Stimulated activated CD8-positive, alpha-beta memory T cell treated with anti-CD3 and anti-CD28 coated beads, Interleukin-15, amount 100 ng/mL, for 4 hours (primary cell): ENCODE results near the gene SMPDL3A.

Source experiments
- DNase-seq, 2 donors: peaks; one replicate each; pipeline ENCODE4 v3.0.0-alpha.2; 2020; ENCODE audit warnings: low read depth in 2 of 2

Gene SMPDL3A

DNA sequence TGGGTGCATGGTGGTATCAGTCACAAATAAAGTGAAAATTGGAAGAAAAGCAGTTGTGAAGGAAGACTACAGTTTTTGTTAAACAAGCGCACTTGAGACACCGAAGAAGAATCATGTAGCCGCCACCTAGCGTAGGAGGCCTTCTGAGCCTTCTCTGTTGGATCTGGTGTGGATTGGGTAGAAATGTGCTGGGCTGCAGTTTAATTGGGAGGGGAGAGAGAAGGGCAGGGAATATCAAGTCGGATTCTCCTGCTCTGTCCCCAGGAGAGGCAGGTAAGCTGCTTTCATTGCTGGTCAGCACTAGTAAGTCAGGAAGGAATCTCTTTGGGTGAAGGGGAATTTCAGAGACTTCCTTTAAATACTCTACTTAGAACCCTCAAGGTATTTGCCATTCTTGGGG lies 10.8 kb upstream of the SMPDL3A start:
- no peak for DNase-seq

DNA sequence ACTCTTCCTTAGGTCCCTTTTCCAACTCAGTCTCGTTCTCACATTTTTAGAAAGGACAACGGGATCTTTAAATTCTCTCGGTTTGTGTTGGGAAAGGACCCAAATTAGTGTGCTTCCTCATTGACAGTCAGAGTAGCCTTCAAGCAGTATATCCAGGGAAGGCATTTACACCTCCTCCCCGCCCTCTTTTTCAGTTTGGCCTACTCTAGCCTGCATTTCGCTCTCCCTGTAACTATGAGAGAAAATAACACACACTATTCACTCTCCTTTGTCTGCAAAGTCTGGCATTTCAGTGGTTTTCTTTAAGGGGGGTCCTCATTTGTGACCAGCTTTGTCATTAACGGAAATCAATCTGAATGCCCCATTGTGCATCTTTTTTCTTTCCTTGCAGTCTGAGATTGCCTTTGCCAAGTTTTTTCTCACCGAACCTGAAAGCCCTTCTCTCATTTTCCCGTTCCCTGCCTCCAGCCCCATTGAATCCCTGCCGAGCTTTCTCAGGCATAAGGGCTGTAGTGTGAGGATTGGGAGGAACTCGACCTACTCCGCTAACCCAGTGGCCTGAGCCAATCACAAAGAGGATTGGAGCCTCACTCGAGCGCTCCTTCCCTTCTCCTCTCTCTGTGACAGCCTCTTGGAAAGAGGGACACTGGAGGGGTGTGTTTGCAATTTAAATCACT lies 9.9 kb upstream of the SMPDL3A start:
- DNase-seq: no peak

DNA sequence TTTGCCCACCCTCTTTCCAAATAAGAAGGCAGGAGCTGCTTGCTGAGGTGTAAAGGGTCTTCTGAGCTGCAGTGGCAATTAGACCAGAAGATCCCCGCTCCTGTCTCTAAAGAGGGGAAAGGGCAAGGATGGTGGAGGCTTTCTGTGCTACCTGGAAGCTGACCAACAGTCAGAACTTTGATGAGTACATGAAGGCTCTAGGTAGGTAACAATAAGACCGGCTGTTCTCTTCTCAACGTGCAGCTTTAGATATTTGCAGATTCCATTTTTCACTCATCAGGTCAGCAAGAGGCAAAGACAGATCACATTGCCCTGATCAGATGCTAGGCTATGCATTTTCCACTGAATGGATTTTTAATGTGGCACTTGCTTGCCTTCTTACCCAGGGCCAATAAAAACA lies 9.4 kb upstream of the SMPDL3A start, which contains the start of gene FABP7:
Gene FABP7 (plus strand): TSS at position 50 of the 400 bp plus-strand sequence. CDS start 79 bp downstream, at position 129.
- no peak for DNase-seq

DNA sequence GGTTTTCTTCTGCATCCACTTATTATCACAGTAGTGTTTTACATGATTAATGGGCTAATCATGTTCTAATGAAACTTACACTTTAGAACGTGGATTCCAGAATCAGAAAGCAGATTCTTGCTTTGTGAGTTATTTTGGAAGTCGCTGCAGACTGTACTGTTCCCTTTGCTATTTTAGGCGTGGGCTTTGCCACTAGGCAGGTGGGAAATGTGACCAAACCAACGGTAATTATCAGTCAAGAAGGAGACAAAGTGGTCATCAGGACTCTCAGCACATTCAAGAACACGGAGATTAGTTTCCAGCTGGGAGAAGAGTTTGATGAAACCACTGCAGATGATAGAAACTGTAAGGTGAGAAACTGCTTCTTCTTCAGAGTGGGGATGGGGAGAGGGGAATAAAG lies 8.9 kb upstream of the SMPDL3A start:
- no peak for DNase-seq

DNA sequence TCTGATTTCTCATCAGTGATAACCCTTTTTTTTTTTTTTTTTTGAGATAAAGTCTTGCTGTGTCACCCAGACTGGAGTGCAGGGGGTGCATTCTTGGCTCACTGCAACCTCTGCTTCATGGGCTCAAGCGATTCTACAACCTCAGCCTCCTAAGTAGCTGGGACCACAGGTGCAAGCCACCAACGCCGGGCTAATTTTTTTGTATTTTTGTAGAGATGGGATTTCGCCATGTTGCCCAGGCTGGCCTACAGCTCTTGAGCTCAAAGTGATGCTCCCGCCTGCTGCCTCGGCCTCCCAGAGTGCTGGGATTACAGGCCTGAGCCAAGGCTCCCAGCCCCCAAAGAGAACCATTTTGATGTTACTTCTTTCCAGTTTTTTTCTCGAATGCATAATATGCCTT lies 7.3 kb upstream of the SMPDL3A start:
- no peak for DNase-seq

DNA sequence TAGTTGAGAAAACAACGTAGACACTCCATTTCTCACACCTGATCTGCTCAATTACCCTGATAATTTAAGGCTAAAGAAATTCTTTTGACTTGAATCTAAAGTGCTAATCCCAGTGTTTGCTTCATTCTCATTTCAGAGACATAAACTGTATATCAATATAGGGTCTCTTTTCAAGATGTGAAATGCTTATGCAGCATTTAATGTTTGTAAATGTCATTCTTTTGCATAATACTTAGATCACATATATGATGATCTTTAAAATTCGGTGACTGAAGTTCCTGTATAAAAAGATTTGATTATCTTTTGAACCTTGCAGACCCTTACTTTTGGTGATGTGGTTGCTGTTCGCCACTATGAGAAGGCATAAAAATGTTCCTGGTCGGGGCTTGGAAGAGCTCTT lies 5.7 kb upstream of the SMPDL3A start:
- DNase-seq: no peak

DNA sequence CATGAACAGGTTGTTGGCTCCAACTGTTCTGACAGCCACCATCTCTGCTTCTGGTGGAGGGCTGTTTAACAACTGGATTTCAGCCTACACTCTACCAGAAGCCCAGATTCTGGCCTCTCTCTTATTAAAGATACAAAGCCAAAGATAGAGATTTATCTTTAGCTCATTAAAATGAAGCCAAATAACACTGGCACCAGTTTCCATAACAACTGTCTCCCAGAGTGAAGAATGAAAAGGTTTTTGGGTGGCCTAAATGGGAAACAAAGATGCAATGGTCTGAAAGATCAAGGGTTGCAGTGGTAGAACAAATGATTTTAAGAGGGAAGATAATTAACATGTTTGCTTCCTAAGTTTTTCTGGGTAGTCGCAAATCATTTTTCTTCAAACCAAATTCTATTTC lies 3.2 kb upstream of the SMPDL3A start:
- no peak for DNase-seq

DNA sequence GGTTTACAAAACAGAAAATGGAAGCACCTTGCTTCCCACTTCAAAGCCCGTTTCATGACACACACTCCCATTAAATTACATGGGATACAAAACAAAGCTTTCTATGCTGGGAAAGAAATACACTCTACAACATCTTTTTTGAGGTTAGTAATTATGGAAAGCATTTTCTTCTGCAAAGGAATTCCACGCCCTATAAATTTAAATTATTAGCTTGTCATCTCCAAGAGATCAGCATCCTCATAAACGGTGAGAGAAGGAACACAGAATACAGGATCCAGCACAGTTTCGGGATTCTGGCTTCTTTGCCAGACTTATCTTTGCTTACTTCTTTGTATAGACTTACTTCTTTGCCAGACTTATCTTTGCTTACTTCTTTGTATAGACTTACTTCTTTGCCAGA lies 1.3 kb upstream of the SMPDL3A start:
- no peak for DNase-seq

DNA sequence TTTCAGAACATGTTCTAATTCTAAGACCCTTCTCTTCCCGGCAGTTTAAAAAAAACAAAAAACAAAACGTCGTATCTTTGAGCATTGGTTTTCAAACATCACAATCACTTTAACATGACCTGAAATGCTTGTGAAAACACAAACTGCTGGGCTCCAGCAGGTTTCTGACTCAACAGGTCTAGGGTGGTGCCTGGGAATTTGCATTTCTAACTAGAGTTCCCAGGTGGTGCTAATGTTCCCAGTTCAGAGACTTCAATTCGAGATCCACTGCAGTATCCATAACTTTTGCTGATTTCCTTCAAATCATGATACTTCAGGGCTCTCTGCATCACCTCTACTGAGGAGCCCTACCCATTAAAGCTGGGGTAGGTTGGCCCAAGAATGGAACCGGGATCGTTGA lies 850 bp upstream of the SMPDL3A start:
- no peak for DNase-seq

DNA sequence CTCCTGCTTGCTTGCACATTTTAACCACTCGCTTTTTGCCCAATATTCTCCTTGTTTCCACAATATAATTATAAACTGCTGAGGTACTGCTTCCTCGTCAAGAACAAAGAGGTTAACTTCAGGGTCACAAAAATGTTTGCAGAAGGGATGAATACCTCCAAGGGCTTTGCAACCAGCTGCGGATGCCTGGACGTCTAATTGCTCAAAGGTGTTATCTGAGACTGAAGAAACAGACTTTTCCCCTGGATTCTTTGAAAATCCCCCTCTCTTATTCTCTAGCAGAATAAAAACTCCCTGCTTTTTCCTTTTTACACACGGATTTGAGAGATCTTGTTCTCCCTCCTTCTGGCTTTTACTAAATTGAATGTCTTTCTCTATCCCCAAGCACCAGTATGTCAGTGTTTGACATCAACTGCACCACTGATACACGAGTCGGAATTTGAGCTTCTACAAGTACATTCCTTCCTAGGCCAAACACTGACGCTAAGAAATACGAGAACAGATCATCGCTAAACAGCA lies 336 bp upstream of the SMPDL3A start:
- DNase-seq: no peak

DNA sequence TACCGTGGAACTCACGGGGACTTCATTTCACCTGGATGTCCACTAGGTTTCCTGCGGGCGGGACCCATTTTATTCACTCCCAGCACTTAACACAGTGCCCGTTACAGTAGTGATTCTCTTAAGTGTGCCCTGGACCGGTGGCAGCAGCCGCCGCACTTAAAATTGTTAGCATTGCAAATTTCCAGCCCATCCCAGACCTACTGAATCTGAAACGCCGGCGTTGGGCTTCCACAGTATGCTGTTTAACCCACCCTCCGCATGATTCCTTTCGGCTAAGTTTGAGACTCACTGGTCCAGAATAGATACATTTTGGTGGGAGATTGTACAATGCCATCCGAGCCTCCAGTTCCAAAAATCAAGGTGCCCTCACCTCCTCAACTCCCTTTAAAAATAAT lies 967 bp downstream of the SMPDL3A start:
- no peak for DNase-seq

DNA sequence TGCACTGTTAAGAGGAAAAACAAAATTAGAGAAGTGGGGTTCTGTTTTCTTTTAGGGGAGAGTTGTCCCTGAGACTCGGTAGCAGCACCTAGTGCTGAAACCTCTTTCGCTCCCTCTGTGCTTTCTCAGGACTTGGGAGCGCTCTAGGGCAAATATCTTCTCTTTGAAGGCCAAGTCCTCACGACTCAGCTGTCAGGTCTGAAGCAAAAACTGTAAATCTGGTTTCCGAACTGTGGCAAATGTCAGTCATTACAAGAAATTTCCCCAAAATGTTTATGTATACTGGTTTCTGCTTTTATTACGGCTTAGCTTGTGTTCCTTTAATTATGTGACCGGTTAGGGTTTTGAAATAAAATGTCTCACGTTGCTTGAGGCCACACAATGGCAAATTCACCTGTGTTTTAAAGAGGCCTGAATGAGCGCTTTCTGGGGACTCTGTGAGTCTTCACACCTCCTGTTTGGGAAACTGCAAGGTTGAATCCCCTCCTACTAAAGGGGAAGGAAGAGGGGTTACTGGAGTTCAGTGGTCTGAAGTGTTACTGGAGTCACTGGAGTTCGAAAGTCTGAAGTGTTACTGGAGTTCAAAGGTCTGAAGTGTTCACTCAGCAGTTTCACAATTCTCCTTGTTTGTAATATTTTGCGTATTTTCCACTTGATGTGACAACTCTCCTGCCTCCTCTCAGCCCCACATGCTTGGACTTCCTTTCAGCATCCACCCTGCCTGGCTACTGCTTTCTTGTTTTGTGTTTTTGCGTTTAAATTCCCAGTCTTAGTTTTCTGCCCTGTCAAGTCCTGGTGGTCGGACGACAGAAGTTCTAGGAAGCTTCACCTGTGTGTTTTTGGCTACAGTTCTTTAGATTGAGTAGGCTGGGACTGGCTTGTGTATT lies 1.6 kb downstream of the SMPDL3A start:
- no peak for DNase-seq

DNA sequence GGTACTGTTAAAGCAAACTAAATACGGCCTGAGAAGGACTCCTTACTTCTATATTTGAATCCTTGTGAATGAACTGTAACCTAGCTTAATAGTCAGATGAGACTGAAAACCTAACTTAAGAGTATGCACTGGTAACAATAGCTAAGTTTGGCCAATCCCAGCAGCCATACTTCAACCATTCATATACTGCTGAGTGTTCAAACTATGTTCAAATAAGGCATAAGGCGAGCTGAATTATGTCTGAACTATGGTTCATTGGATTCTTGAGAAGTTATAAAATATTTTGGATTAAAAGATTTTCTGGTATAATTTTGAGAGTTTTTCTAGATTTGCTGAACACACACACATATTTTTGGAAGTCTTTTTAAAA lies 2.2 kb downstream of the SMPDL3A start:
- no peak for DNase-seq

DNA sequence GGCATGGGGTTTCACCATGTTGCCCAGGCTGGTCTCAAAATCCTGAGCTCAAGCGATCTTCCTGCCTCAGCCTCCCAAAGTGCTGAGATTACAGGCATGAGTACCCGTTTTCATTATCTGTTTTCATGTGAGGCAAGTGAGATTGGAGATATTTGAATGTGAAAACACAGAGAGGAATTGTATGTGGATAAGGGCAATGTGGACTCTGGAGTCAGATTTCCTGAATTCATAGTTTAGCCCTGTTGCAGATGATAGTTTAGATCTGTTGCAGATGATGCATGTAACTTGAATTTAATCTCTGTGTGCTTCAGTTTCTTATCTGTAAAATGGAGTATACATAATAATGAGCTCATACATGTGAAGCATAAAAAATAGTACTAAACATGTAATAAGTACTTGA lies 3.7 kb downstream of the SMPDL3A start:
- DNase-seq: no peak

DNA sequence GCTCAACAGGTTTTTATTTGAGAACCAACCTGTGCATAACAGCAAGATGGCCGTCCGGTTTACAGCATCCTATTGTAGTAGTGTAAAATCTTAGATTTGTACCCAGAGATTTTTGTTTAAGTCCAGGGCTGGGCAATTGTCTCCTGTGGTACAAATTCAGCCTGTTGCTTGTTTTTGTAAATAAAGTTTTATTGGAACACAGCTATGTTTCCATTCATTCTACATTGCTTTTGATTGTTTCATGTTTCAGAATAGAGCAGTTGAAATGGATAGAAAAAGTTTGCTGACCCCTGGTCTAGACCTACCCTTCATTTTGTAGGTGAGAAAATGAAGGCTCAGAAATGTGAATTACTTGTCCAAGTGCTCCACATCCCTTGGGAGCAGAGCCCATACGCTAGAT lies 8.5 kb downstream of the SMPDL3A start:
- no peak for DNase-seq

DNA sequence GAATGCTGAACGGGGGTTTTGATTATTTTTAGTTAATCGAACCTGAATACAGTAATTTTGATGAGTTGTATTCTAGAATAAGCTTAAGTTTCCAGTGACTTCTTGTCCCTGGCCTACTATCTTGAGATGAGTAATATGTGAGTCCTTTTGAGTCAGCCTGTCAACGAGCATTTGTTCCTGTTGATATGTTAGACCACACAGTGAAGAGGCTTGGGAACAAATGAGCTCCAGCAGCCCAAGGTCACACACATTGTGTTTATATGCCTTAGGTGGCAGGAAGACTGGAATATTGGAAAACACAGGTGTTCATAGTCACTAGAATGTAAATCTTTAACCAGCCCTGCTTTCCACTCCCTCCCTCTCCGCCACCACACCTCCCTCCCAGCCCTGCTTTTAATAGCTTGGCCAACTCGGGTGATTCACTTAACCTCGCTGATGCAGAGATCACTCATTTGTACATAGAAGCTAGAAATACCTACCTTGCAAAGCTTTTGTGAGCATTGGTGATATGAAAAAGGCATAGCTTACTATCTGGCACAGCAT lies 9.1 kb downstream of the SMPDL3A start:
- DNase-seq: no peak

DNA sequence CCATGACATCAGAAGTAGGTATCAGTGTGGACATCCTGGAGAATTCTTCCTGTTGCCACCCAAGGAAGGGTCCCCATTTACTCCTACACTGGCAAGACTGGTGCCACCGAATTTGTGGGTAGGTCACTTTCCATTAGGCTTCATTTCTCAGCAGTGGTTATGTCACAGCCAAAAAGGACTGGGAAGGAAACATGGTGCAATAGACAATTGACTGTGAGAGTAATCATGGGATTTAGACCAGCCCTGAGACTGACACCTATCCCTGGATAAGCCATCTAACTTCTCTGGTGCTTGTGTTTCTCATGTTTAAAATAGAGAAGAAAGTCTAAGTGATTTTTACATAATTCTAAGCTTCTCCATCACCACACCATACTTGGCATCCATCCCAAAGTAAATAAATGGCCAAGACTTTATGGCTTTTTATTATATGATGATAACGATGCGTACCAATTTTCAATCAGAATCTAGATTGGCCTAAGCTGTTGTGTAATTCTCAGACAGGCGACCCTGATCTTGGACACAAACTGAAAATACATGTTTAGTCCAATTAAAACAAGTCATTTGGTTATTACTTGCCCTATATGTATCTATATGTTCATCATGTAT lies 10.2 kb downstream of the SMPDL3A start:
- no peak for DNase-seq

DNA sequence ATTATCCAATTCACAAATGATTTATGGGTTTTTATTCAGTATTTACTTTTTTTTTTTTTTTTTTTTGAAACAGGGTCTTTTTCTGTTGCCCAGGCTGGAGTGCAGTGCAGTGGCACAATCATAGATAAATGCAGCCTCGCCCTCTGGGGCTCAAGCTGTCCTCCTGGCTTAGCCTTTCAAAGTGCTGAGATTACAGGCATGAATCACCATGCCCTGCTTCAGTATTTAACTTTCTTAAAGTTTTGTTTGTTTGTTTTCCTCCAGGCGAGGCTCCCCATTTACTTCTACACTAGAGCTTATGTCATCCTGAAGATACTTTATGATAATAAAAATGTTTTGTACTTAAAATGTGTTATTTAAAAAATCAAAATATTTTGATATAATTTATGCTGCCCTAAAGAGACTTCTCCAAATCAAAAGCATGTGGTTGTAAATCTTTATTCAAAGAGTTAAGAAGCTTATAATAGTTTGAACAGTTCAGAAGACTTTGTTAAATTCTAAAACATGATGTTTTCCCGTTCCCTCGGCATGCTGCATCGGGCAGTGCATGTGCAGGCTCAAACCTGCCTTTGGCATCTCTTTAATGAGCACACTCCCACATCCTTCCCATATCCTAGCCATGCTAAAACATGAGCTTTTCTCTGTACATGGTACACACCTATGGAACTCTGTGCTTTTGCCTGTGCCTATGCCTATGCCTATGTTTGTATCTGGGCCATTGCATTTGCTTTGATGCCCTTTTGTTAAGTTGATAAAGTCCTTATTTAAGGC lies 11.0 kb downstream of the SMPDL3A start:
- DNase-seq: no peak

DNA sequence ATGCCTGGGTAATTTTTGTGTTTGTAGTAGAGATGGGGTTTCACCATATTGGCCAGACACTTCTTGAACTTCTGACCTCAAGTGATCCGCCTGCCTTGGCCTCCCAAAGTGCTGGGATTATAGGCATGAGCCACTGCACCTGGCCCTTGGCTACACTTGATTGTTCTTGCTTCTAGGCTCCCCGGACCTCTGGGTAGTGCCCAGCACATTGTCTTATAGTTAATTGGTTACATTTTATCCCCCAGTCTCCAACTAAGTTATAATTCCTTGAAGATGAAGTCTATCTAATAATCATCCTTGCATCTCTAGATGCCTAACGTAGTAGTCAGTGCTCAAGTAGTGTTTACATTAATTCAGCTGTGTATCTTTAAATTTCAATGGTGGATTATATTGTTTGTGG lies 11.8 kb downstream of the SMPDL3A start:
- no peak for DNase-seq

DNA sequence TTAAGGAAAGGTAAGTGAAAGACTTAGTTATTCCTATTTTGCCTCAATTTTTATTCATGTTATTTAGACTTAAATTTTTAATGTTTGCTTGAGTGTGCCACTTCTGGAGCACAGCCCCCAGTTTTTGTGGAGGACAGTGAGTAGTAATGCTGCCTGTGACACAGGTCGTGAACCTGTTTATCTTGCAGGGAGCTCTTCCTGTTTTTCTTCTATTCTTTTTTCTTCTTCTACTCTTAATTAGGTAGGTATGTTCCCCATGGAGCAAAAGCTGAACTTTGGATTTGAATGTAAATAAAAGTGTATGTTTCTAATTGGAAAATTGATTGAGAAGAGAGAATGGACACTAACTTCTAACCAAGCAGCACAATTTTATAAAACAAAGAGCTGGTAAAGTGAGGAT lies 12.3 kb downstream of the SMPDL3A start:
- no peak for DNase-seq

DNA sequence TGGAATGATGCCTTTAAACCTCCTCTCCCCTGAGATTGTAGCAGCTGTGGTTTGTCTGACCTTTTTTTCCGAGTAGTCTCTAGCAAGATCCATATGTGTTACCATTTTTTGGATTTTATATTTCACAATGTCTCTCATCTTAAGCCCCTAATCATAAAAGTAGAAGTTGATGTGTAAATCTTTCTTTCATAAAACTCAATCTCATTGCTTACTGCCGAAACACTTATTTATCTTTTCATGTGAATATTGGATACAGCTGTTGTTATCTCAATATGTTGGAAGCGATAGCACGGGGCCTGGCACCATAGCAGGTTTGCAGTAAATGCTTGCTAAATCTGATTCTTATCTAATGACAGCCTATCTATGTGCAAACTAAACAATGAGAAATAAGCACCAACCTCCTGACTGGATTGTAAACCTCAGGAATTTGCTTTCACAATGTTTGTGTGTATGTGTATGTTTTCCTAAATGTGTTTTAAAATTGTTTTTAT lies 14.2 kb downstream of the SMPDL3A start:
- no peak for DNase-seq
